Stimulated activated CD8-positive, alpha-beta memory T cell treated with anti-CD3 and anti-CD28 coated beads, Interleukin-2, amount 100 ng/mL, for 48 hours (primary cell): ENCODE results near the gene RASA3.
"Not testable (repeated sequence)": the region's sequence is repeated elsewhere in the genome, so short reads cannot be mapped to it uniquely, and the experiment has no call there.

ENCODE experiments used
- DNase-seq, 2 donors: peaks; one replicate each; pipeline ENCODE4 v3.0.0-alpha.2; 2020; ENCODE audit warnings: low read depth in 2 of 2

Gene RASA3

GRCh38 chr13:114142640-114143490 lies 10.4 kb upstream of the RASA3 start:
- DNase-seq, result no peak

GRCh38 chr13:114142137-114142550 lies 9.7 kb upstream of the RASA3 start:
- no peak for DNase-seq

- no peak for DNase-seq
Measured at GRCh38 chr13:114141261-114141996, 9.0 kb upstream of the RASA3 start.

- DNase-seq, result no peak
Measured at GRCh38 chr13:114140906-114141250, 8.5 kb upstream of the RASA3 start.

- DNase-seq, result no peak
Measured at GRCh38 chr13:114140131-114140905, 7.9 kb upstream of the RASA3 start.

GRCh38 chr13:114136576-114136975 lies 4.2 kb upstream of the RASA3 start:
- no peak for DNase-seq

GRCh38 chr13:114135731-114136171 lies 3.3 kb upstream of the RASA3 start:
- no peak for DNase-seq

GRCh38 chr13:114134944-114135610 lies 2.7 kb upstream of the RASA3 start:
- no peak for DNase-seq

- no peak for DNase-seq
Measured at GRCh38 chr13:114134111-114134943, 1.9 kb upstream of the RASA3 start.

GRCh38 chr13:114133552-114133951 lies 1.1 kb upstream of the RASA3 start:
- not testable (repeated sequence) for DNase-seq

- DNase-seq, result not testable (repeated sequence)
Measured at GRCh38 chr13:114133126-114133525, 703 bp upstream of the RASA3 start.

- no peak for DNase-seq
Measured at GRCh38 chr13:114131583-114132418, 622 bp downstream of the RASA3 start.

GRCh38 chr13:114130837-114131582 lies 1.4 kb downstream of the RASA3 start:
- DNase-seq, result no peak

- DNase-seq, result no peak
Measured at GRCh38 chr13:114130131-114130836, 2.1 kb downstream of the RASA3 start.

- no peak for DNase-seq
Measured at GRCh38 chr13:114129649-114130062, 2.8 kb downstream of the RASA3 start.

- DNase-seq, result peak; percentile 83 to 85
Measured at GRCh38 chr13:114128624-114129522, 3.5 kb downstream of the RASA3 start.

GRCh38 chr13:114128348-114128623 lies 4.1 kb downstream of the RASA3 start:
- no peak for DNase-seq
